Kidney capillary endothelial cell (primary cell): Measurements from ENCODE around the gene RPAIN.

ENCODE experiments used
- DNase-seq: peaks from one replicate; pipeline ENCODE4 v3.0.0-alpha.2; 2018; ENCODE audit warnings: low spot score

The RPAIN gene, protein sequence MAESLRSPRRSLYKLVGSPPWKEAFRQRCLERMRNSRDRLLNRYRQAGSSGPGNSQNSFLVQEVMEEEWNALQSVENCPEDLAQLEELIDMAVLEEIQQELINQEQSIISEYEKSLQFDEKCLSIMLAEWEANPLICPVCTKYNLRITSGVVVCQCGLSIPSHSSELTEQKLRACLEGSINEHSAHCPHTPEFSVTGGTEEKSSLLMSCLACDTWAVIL

GRCh38 chr17:5419959-5420653 is at the start of gene RPAIN:
Gene RPAIN, plus strand, starts transcription at chr17:5420182. Its CDS starts 29 bp downstream, at chr17:5420211.
- DNase-seq = no peak

- DNase-seq = no peak
Observed at GRCh38 chr17:5370411-5370810, 49.6 kb upstream of the RPAIN start.

DNA sequence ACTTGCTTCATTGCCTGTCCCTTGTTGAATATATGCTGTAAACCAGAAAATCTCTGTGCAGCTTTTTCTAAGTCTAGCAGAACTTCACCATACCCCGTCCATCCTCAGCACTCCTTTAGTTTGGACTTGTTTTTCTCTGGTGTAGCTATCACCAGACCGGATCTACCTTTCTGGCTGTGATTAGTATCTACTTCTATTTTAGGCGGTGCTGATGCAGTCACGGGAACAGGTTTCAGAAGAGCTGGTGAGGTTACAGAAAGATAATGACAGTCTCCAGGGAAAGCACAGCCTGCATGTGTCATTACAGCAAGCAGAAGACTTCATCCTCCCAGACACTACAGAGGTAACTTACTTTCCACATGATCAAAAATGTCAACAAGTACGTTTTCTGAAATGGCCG is 46.9 kb upstream of the RPAIN start:
- DNase-seq = no peak

- DNase-seq = no peak
Observed at GRCh38 chr17:5378566-5379207, 41.3 kb upstream of the RPAIN start.

DNA sequence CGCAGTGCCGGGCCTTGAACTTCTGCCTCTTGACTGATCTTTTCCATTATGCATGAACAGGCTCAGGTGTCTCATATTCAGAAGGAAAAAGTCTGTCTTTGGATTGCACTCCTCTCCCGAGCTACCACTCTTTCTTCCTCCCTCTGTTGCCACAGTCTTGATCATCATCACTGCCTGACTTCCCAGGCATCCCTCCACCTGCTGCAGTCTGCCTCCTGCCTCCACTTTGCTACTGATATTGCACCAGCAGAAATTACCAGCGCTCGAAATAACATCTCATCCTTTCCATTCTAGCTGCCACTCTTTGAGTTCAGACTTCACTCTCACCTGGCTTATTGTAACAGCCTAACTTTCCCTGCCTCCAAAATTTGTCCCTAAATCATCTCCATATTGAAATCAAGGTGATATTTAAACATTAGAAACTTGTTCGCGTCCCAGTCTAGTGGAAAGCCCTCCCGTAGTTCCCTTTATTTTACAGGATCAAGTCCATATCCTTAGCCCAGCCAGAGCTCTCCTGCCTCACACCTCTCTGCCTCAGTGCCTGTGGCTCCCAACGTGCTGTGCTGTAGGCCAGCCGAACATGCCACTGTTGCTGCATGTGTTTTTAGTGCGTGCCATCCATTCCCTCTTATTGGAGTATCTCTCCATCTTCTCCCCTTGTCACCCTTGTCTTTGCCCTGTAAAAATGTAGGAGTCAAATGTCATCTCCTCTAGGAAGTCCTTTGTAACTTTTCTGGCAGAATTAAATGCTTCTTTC is 40.5 kb upstream of the RPAIN start:
- DNase-seq = no peak

DNA sequence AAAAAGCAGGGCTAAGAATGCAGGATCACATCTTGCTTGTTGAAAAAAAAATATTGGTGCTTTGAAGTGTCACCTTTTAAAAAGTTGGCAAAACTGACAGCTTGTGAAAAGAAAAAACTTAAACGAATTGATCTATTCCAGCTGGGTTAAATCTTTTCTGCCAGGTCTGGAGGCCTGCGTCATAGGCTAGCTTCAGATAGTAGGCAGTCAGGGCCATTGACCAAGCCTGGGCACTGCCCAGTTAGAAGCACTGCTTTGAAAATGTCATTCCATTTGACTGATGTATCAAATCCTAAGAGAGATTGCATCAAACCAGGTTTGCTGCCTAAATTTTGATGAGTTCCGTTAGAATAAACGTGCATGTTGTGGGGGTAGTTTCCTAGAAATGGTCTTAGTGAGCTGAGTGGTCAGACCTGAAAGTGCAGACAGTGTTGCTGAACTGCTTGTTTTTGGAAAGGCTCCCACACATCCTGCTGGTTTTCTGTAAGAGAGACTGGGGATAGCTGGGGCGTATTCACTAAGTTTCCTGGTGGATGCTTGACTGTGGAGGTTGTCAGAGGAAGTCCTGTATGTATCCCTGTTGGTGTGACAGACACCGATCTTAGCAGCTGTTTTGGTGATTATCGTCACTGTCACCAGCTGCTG is 39.4 kb upstream of the RPAIN start:
- DNase-seq = no peak

DNA sequence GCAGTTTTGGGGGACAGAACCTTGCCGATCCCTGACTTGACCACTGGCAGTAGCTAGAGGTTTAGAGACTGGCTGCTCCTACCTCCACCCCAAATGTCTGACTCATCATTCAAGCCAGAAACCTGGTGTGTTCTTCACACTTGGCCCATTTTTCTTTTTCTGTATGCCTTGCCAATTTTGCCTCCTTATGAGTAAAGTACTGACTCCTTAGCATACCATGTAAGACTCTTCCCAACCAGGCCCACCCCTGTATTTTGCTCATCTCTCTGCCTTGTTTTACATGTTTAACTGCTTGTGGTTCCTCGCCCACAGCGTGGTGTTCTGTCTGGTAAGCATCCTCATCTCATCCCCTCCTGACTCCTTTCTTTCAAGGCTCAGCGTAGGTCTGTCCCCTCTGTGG is 38.4 kb upstream of the RPAIN start:
- DNase-seq = no peak

GRCh38 chr17:5391678-5392077 is 28.3 kb upstream of the RPAIN start:
- no peak for DNase-seq

- DNase-seq = no peak
Observed at GRCh38 chr17:5396612-5397011, 23.4 kb upstream of the RPAIN start.

DNA sequence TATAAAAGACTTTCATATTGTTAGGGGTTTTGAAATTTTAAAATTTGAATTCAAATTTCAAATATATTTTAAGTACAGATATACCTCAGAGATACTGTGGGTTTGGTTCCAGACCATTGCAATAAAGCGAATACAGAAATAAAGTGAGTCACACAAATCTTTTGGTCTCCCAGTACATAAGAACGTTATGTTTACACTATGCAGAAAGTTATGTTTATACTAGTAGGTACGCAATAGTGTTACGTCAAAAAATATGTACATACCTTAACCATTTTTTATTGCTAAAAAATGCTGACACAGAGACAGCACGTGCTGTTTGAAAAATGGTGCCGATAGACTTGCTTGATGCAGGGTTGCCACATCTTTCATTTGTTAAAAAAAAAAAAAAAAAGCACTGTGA is 20.2 kb upstream of the RPAIN start:
- no peak for DNase-seq

DNA sequence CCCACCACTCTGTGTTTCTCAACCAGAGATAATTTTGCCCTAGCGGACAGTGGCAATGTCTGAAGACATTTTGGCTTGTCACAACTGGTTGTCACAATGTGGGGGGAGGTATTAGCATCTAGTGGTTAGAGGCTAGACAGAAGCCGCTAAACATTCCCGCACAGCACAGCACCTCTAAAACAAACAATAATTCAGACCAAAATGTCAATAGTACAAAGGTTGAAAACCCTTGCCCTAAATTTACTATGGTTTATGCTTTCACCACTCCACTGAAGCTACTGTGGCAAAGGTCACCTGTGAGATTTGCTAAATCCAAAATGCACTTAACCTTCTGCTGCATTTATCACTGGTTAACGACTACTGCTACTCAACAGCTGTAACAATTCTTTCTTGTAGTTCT is 14.6 kb upstream of the RPAIN start:
- no peak for DNase-seq

- DNase-seq = no peak
Observed at GRCh38 chr17:5408186-5408585, 11.8 kb upstream of the RPAIN start.

DNA sequence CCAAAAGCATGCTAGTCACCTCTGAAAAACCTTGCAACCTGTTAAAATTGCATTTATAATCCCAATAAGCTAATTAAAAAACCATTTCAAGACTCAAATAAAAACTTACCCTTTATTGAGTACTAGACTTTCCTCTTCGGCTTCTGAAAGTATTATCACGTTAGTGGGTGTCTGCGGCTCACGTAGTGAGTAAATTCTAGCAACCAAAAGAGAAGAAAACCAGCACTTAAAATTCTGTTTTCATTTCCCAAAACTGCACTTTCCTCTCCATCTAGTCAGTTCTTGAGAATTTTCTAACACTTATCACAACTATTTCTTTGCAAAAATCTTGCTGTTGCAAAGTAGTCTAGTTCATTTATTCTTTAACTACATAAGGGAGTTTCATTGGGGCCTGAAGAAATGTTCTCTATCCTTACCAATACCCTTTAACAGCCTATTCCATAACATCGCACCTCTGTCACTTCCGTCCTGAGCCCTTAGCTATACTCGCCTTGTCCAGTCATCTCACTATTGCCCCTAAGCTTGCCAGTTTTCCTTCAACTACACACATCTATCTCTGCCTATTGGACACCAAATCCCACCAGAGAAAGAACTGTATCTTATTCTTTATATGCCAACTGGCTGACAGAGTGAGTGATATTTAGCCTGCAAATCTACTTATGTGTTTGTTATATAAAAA is 9.2 kb upstream of the RPAIN start:
- DNase-seq = no peak

DNA sequence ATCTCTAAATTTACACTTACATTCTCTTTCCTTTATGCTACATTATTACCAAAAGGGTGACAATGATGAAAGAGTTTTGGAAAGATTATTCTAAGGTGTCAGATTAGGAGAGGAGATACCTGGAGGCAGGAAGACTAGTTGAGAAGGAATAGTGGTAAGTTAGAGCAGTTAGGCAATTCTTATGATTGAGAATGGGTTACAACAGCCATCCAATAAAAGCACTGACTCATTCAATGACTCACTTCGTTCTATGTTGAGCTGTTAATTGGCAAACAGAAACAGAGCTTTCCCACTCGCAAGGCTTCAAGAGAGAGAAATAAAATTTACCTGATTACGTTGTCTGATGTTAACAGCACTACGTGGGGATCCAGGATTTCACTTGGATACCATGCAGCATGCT is 6.3 kb upstream of the RPAIN start:
- peak; percentile 14 for DNase-seq

DNA sequence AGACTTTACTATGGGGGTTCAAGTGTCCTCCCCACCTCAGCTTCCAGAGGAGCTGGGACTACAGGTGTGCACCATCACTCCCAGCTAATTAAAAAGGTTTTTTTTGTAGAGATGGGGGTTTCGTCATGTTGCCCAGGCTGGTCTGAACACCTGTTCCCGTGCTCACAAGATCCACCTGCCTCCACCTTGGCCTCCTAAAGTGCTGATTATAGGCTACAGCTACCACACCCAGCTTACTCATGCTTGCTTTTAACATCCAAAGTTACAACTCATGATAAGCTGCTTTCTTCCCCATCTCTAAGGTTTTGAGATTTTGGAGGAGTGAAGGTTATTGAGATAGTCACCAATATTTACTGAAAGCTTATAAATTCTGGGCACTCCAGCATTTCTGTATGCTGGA is 3.1 kb upstream of the RPAIN start:
- no peak for DNase-seq

DNA sequence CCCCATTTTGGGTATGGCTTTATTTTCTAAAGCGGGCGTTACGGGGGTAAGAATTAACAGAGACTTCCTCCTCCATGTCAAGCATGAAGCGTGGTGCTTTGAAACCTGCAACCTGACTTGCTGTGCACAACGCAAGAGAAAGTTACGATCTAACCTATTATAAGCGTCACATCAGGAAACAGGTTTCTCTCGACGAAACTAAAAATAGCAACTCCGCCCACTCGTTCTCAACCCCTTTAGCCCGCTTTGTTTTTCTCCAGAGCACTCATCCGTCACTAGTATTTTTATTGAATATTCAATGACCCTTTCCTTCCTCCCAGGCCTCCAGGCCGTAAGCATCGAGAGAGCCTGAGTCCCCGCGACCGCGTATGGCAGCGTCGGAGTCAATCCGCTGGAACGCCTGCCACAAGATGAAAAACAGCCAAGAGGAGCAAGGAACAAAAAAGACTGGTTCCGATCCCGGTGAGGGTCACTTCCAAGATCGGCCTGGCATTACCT is 1.1 kb upstream of the RPAIN start:
- peak; percentile 30 for DNase-seq

- DNase-seq = peak; percentile 97
Observed at GRCh38 chr17:5419356-5419958, 525 bp upstream of the RPAIN start, which contains the start of gene NUP88. Gene NUP88, minus strand, starts transcription at chr17:5419662. Its CDS starts 12 bp downstream, at chr17:5419650.

DNA sequence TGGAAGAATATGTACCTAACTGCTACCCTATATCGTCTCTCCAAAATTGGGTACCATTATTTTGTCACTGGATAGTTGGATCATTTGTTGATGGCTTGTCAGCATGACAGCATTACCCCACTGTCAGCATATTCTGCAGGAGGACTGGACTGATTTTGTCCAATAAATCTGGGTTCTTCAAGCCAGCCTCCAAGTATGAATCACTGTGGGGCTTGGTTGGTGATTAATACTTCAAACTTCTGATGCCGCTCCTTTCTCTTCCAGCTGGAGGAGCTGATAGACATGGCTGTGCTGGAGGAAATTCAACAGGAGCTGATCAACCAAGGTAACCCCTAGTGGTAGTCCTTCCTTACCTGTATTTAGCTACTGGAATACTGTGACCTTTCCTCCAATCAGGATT is 2.5 kb downstream of the RPAIN start:
- DNase-seq = peak; percentile 33

DNA sequence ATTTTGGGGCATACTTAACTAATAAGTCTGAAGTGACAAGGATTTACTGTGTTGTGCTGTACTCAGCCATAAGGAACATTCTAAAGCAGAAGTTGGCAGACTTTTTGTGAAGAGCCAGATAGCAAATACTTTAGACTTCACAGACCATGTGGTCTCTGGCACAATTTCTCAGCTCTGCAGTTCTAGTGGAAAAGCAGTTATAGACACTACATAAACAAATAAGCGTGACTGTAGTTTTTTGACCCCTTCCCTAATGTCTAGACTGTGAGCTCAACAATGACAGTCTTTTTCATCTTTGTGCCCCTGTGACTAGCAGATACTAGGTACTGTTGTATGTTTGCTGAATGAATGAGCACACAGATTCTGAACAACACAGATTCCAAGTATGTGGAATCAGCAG is 4.9 kb downstream of the RPAIN start:
- no peak for DNase-seq

DNA sequence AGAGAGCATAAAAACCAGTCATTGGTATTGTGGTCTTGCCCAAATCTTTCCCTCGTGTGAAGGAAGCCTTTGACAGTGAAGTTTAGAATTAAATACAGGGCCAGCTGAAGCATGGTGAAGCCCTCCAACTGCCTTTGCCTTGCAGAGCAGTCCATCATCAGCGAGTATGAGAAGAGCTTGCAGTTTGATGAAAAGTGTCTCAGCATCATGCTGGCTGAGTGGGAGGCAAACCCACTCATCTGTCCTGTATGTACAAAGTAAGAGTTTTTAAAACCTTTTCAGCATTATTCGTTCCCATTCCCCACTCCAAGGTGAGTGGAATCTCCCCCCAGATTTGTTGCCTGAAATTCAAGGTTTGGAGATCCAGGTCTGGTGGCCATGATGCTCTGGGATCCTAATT is 5.8 kb downstream of the RPAIN start:
- DNase-seq = no peak
